DMS53 treated with DMSO at 0.1 percent for 48 hours (cell line): Measurements from ENCODE around the gene METTL23.
A peak's percentile ranks its signal among the peaks of the same experiment; 100 is the strongest.
"Not testable (repeated sequence)": the region's sequence is repeated elsewhere in the genome, so short reads cannot be mapped to it uniquely, and the experiment has no call there.

Experiments
- DNase-seq: peaks from one replicate; lab custom pipeline; 2025; ENCODE audit not compliant: unreplicated experiment; lab: John Stamatoyannopoulos, UW

Gene METTL23

GRCh38 chr17:76734080-76734840 is 7.6 kb downstream of the METTL23 start:
- DNase-seq = no peak

- peak; percentile 24 for DNase-seq
These were observed 8.4 kb downstream of the METTL23 start for GRCh38 chr17:76735006-76735405.

GRCh38 chr17:76735586-76736348 is 9.1 kb downstream of the METTL23 start:
- no peak for DNase-seq

- no peak for DNase-seq
These were observed 9.9 kb downstream of the METTL23 start for GRCh38 chr17:76736349-76737081.

GRCh38 chr17:76737082-76737675 is 10.5 kb downstream of the METTL23 start, which contains the start of gene SRSF2:
Gene SRSF2 (minus strand): TSS chr17:76737331. CDS start chr17:76737160, 171 bp downstream.
- DNase-seq = peak; percentile 95

GRCh38 chr17:76737676-76738467 is 11.2 kb downstream of the METTL23 start, which contains the start of gene MFSD11:
Gene MFSD11 (plus strand): TSS chr17:76738119. CDS start chr17:76738353, 234 bp downstream.
- peak; percentile 89 for DNase-seq

- DNase-seq = no peak
These were observed 11.8 kb downstream of the METTL23 start for GRCh38 chr17:76738468-76738850.

- not testable (repeated sequence) for DNase-seq
These were observed 13.0 kb downstream of the METTL23 start for GRCh38 chr17:76739568-76740115.

GRCh38 chr17:76740329-76741118 is 13.9 kb downstream of the METTL23 start:
- no peak for DNase-seq

GRCh38 chr17:76742958-76743357 is 16.3 kb downstream of the METTL23 start:
- no peak for DNase-seq

- DNase-seq = no peak
These were observed 18.1 kb downstream of the METTL23 start for GRCh38 chr17:76744747-76745146.

GRCh38 chr17:76745785-76746184 is 19.1 kb downstream of the METTL23 start:
- not testable (repeated sequence) for DNase-seq

GRCh38 chr17:76747716-76748363 is 21.2 kb downstream of the METTL23 start:
- DNase-seq = no peak

GRCh38 chr17:76748657-76749056 is 22.0 kb downstream of the METTL23 start:
- no peak for DNase-seq

- no peak for DNase-seq
These were observed 24.9 kb downstream of the METTL23 start for GRCh38 chr17:76751416-76751993.

GRCh38 chr17:76752006-76752405 is 25.4 kb downstream of the METTL23 start:
- DNase-seq = no peak

GRCh38 chr17:76753061-76753961 is 26.7 kb downstream of the METTL23 start:
- DNase-seq = no peak
